Stomach smooth muscle (tissue), 2 donors: ENCODE measurements around the gene GDF10.

Experiments
- H3K27ac ChIP-seq: one replicate; pipeline ENCODE4 v1.7.0; 2013; ENCODE audit warnings: mild to moderate bottlenecking, low read length, inconsistent platforms
- H3K27me3 ChIP-seq, 2 donors: one replicate each; pipeline ENCODE4 v1.7.0; 2013; ENCODE audit warnings: low read length in 2 of 2; ENCODE audit not compliant: insufficient read depth in 2 of 2, control insufficient read depth in 1 of 2
- H3K36me3 ChIP-seq, 2 donors: one replicate each; pipeline ENCODE4 v1.7.0; 2013; ENCODE audit warnings: low read length in 2 of 2; ENCODE audit not compliant: control insufficient read depth in 2 of 2, insufficient read depth in 2 of 2
- H3K4me1 ChIP-seq: one replicate; pipeline ENCODE4 v1.7.0; 2013; ENCODE audit warnings: low read length; ENCODE audit not compliant: control insufficient read depth, insufficient read depth
- H3K4me3 ChIP-seq, 2 donors: one replicate each; pipeline ENCODE4 v1.7.0; 2013; ENCODE audit warnings: low read length in 2 of 2
- H3K9ac ChIP-seq, 2 donors: one replicate each; pipeline ENCODE4 v1.7.0; 2013; ENCODE audit warnings: low read length in 2 of 2, mild to moderate bottlenecking in 1 of 2
- H3K9me3 ChIP-seq, 2 donors: one replicate each; pipeline ENCODE4 v1.7.0; 2013; ENCODE audit warnings: low read length in 2 of 2; ENCODE audit not compliant: control insufficient read depth in 2 of 2
- donor health status: healthy.
- donor health status: Pancreatic carcinoma.

Gene GDF10

GRCh38 chr10:47348138-47348651, 48.2 kb downstream of the GDF10 start, which contains the start of gene RBP3:
TSS of gene RBP3 (plus strand) at chr10:47348363. CDS start at chr10:47348485, 122 bp downstream.
- Histone ChIP-seq H3K4me1 (no peaks in the 10 kb centered on the region), H3K27ac (no peak within 1 kb of the TSS), H3K9ac (no peak within 1 kb of the TSS), H3K4me3 (no peak within 1 kb of the TSS), H3K9me3 (no peaks in the 10 kb centered on the region), H3K36me3 (no peaks in the 10 kb centered on the region), H3K27me3 (no peaks in the 10 kb centered on the region)

GRCh38 chr10:47348661-47349470, 48.9 kb downstream of the GDF10 start:
- Histone ChIP-seq H3K27me3 (no peaks in the 10 kb centered on the region), H3K4me3 (no peak overlapping the region), H3K9ac (no peak overlapping the region), H3K27ac (no peak overlapping the region), H3K36me3 (no peaks in the 10 kb centered on the region), H3K4me1 (no peaks in the 10 kb centered on the region), H3K9me3 (no peaks in the 10 kb centered on the region)

- H3K27me3 ChIP-seq: no peaks in the 10 kb centered on the region
- no peaks in the 10 kb centered on the region for H3K9me3 ChIP-seq
- no peak overlapping the region for H3K27ac ChIP-seq
These were observed 49.5 kb downstream of the GDF10 start for GRCh38 chr10:47349516-47349915.

DNA sequence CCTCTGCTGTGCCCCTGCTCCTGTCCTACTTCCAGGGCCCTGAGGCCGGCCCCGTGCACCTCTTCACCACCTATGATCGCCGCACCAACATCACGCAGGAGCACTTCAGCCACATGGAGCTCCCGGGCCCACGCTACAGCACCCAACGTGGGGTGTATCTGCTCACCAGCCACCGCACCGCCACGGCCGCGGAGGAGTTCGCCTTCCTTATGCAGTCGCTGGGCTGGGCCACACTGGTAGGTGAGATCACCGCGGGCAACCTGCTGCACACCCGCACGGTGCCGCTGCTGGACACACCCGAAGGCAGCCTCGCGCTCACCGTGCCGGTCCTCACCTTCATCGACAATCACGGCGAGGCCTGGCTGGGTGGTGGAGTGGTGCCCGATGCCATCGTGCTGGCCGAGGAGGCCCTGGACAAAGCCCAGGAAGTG, 50.0 kb downstream of the GDF10 start:
- H3K27ac ChIP-seq: no peak overlapping the region
- no peaks in the 10 kb centered on the region for H3K27me3 ChIP-seq
- no peak overlapping the region for H3K4me3 ChIP-seq
- H3K9ac ChIP-seq: no peak overlapping the region
- no peaks in the 10 kb centered on the region for H3K4me1 ChIP-seq
- H3K9me3 ChIP-seq: no peaks in the 10 kb centered on the region
- H3K36me3 ChIP-seq: no peaks in the 10 kb centered on the region

More at GRCh38 chr10:47349516-47349915, 49.5 kb downstream of the GDF10 start:
- Histone ChIP-seq H3K4me1 (no peaks in the 10 kb centered on the region), H3K4me3 (no peak overlapping the region), H3K36me3 (no peaks in the 10 kb centered on the region), H3K9ac (no peak overlapping the region)

- no peaks in the 10 kb centered on the region for H3K27me3 ChIP-seq
- H3K9ac ChIP-seq: no peak overlapping the region
- no peaks in the 10 kb centered on the region for H3K9me3 ChIP-seq
- no peak overlapping the region for H3K4me3 ChIP-seq
- no peaks in the 10 kb centered on the region for H3K4me1 ChIP-seq
- H3K27ac ChIP-seq: no peak overlapping the region
- no peaks in the 10 kb centered on the region for H3K36me3 ChIP-seq
These were observed 51.0 kb downstream of the GDF10 start for GRCh38 chr10:47350671-47351640.

DNA sequence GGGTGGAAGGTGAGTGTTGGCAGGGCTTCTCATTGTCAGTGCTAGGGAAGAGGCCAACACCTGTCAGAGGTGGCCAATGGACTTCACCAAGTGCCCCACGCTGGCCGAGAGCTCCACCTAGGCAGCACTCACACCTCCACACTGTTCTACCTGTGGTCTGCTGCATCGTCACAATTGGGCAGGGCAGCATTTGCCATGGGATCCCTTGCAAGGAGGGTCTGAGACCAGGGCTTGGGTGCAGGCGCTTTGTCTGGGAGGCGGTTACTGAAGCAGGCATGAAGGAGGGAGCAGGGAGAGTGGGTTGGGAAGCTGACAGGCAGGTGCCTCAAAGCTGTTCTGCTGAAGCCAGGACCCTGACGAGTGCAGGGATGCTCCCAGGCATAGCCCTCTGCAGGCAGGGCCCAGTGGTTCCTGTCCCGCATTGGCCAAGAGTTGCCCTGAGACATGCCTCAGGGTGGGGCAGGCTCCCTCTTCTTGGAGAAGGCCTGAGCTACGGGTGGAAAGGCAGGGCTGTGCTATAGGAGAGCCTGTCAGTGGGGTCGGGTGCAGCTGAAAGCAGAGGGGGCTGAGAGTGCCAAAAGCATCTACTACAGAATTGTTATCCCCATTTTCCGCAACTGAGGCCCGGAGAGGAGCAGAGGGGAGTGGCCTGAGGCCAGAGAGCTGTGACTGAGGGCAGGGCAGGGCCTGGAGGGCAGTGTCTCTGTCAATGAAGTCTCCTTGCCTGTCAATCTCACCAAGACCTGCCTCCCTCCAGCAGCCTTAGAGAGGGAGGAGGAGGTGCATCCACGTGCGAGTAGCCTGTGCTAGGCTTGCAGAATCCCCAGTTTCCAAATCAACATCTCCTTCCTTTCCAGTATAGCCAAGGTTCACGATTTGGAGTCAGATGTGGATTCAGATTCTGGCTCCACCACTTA, 52.2 kb downstream of the GDF10 start:
- no peak overlapping the region for H3K9ac ChIP-seq
- no peak overlapping the region for H3K27ac ChIP-seq
- no peaks in the 10 kb centered on the region for H3K9me3 ChIP-seq
- no peaks in the 10 kb centered on the region for H3K27me3 ChIP-seq
- no peaks in the 10 kb centered on the region for H3K4me1 ChIP-seq
- H3K36me3 ChIP-seq: no peaks in the 10 kb centered on the region
- no peak overlapping the region for H3K4me3 ChIP-seq

GRCh38 chr10:47353351-47353750, 53.4 kb downstream of the GDF10 start:
- Histone ChIP-seq H3K27me3 (no peaks in the 10 kb centered on the region), H3K4me3 (no peak overlapping the region), H3K36me3 (no peaks in the 10 kb centered on the region), H3K9me3 (no peaks in the 10 kb centered on the region), H3K9ac (no peak overlapping the region), H3K27ac (no peak overlapping the region), H3K4me1 (no peaks in the 10 kb centered on the region)

GRCh38 chr10:47354165-47354564, 54.2 kb downstream of the GDF10 start:
- Histone ChIP-seq H3K27me3 (peaks cover 0 to under 1% of the 10 kb centered on the region in 2 donors), H3K4me3 (no peak overlapping the region), H3K4me1 (no peaks in the 10 kb centered on the region), H3K9me3 (no peaks in the 10 kb centered on the region), H3K27ac (no peak overlapping the region), H3K9ac (no peak overlapping the region), H3K36me3 (no peaks in the 10 kb centered on the region)

DNA sequence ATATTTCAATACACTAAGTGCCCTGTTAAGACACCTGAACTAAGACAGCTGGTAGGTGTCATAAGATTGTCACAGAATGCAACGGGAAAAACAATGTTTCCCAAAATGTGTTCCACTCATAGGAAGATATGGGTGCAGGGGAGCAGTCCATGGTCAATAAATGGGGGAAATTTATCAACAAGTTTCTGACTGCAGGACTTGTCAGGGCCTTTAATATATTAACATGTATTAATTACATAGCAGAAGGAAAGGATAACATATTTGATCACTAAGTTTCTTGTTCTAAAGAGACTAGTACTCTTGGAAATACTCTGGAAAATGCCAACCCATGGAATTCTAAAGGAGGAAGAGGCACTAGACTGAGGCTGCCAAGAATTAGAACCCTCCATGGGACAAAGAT, 54.9 kb downstream of the GDF10 start:
- Histone ChIP-seq H3K9me3 (no peaks in the 10 kb centered on the region), H3K4me3 (no peak overlapping the region), H3K9ac (no peak overlapping the region), H3K27me3 (peaks cover 0 to 2% of the 10 kb centered on the region in 2 donors), H3K4me1 (no peaks in the 10 kb centered on the region), H3K27ac (no peak overlapping the region), H3K36me3 (no peaks in the 10 kb centered on the region)

DNA sequence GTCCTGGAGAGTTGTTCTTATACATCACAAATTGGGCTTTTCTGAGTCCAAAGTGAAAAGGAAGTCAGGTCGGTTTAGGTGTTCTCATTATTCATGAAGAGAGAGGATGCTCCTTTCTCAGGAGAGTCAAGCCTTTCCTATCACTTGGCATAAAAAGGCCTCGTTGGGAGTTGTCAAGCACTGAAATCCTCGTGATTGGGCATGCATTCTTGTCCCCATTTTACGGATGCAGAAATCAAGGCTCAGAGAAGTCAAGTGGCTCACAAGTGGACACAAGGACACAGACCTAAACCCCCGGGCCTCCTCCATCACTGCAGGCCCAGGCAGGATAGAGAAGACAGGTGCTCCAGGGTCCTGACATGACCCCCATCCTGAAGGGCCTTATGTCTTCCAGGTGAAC, 56.7 kb downstream of the GDF10 start:
- peaks cover 0 to 2% of the 10 kb centered on the region in 2 donors for H3K27me3 ChIP-seq
- no peak overlapping the region for H3K27ac ChIP-seq
- H3K36me3 ChIP-seq: no peaks in the 10 kb centered on the region
- no peaks in the 10 kb centered on the region for H3K4me1 ChIP-seq
- H3K9me3 ChIP-seq: no peaks in the 10 kb centered on the region
- H3K4me3 ChIP-seq: no peak overlapping the region
- H3K9ac ChIP-seq: no peak overlapping the region
